Stimulated activated CD4-positive, alpha-beta T cell treated with anti-CD3 and anti-CD28 coated beads, Interleukin-4, amount 100 ng/mL, for 24 hours (primary cell): Measurements from ENCODE around the gene SLFN12L.
A peak's percentile ranks its signal among the peaks of the same experiment; 100 is the strongest.
"Not testable (repeated sequence)": the region's sequence is repeated elsewhere in the genome, so short reads cannot be mapped to it uniquely, and the experiment has no call there.

ENCODE experiments used
- DNase-seq: peaks from one replicate; pipeline ENCODE4 v3.0.0-alpha.2; 2020

The SLFN12L gene

DNA sequence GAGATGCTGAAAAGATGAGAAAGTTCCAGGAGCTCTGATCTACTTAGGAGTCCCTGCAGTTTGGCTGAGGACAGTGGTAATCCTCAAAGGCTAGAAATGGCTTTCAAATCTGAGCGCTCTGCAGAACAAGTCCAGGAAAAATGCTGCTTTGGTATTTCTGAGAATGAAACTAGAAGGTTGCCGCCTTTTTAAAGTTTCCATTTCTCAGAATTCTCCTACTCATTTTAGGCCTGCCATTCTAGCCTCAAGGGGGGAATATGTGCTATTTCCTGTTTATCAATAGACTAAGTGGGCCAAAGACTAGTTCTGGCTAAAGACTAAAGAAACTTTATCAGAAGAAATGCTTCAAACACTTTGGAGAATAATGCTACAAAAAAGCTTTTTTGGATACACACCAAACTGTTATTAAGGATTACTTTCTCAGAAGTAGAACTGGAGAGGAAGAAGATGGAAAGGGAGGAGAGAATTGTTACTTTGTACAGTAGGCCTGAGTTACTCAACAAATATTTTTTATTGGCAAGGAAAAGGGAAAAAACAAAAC lies at the start of gene SLFN12L:
TSS of gene SLFN12L (minus strand) at position 78 of the 541 bp plus-strand sequence. CDS start 15,314 bp downstream, outside the sequence.
- DNase-seq: peak; percentile 46

DNA sequence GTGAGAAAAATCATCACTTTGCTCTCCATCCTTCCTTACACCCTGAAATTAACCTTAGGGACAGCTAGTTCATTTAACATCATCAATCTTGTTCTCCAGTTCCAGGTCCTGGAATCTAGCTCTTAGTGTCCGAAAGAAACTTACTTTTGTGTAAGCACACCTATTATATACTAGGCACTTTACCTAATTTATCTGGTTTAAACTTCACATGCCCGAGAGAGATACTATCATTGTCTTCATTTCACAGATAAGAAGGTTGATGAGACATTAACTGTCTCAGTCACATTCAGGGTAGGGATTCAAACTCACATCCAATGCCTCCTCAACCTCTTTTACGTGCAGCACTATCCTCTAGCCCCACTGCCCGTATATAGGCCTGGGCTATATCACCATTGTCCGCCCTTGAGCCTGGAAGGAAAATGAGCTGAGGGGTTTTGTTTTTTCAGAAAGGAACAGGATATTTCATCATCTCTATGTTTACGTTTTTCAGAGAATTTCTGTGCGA lies 49.1 kb upstream of the SLFN12L start:
- peak; percentile 6 for DNase-seq

DNA sequence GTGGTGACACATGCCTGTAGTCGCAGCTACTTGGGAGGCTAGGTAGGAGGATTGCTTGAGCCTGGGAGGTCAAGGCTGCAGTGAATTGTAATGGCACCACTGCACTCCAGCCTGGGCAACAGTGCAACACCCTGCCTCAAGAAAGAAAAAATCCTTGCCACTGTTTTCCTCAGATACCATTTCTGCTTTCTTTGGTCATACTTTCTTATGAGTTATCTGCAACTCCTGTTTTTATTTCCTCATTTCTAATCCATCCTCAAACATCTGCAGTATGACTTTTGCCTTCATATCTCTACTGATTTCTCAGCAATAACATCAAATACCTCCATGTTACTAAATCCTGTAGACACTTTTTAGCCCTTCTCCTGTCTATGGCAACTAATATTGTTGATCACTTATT lies 46.6 kb upstream of the SLFN12L start:
- no peak for DNase-seq

DNA sequence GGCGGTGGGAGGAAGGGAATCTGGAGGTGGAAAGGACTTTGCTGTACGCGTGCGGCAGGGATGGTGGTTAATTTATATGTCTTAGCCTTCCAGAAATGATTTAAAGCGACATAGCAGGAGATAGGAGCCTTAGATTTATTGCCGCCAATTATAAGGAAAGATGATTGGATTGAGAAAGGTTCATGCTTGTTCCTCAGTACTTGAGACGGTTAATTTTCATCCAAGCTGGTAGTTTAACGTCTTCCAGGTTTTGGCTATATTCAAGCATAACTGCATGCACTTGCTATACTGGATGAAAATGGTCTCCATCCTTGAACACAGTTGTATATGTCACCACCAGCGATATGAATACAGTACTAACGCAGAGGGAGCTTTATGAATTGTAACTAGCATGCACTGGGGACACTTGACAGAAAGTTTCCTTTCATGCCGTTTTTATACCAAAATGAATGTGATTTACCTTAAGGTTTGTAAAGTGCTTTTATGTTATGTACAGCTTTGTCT lies 41.5 kb upstream of the SLFN12L start:
- DNase-seq: no peak

DNA sequence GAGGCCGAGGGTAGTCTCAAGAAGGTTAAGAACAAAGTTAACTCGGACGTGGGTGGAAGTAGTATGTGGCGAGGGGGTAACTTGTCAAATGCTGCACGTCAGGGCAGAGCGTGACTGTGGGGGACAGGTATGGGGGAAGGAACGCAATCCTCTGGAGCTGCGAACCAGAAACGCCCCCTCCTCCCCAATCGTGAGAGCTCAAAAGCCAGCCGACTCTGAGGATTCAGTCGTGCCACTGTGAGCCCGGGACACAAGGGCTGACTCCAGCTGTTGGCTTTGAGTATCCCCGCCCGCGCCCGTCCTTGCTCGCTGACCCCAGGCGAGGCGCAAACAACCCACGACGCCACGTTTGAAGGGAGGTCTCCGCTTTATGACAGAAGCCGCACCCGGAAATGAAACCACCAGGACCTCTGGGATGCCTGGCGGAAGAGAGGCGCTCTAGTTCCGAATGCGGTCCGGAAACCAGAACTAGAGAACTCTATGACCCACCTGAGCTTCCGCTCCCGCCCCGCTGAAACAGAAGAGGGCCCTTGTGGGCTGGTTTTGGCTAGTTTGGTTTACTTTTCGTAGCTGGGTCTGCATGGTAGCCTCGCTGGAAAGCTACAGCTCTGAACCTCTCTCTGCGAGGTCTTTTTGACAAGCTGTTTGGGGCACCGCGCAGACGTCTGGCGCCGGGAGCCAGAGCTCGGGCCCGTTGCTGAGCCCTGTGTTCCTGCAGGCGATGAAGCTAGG lies 40.9 kb upstream of the SLFN12L start, which contains the start of gene PEX12:
TSS of gene PEX12 (minus strand) at position 375 of the 732 bp plus-strand sequence. CDS start 550 bp downstream, outside the sequence.
- peak; percentile 90 for DNase-seq

DNA sequence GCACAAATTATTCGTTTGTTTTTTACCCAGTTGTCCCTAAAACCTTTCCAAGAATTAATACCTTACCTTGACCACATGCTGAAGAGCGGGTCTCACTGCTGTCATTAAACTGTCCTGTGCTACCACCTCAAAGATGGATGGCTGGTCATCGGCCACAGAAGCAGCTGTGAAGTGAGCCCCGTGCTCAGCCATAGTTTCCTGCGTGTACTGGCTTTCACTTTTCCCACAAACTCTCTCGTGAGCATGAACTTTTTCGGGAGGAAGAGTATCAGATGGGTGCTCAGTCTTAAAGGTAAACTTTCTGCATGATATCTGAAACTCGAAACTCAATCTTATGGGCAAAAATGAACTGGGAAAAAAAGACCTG lies 40.3 kb upstream of the SLFN12L start:
- no peak for DNase-seq

DNA sequence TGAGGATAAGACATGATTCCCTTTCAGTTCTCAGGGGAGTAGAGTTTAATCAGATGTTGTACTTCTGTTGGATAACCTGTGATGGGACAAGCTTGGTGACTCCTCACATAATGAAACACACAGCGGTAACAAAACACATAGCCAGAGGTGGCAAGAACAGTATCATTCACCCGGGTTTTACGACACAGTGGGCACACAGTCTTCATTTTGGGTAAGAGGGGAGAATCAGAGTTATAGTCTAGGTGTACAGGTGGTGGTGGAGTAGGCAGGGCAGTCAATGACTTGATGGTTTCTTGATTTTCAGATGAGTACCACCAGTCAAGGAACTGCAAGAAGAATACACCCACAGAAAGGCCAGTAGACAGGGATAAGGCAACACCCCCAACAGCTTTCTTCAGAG lies 38.3 kb upstream of the SLFN12L start:
- no peak for DNase-seq

DNA sequence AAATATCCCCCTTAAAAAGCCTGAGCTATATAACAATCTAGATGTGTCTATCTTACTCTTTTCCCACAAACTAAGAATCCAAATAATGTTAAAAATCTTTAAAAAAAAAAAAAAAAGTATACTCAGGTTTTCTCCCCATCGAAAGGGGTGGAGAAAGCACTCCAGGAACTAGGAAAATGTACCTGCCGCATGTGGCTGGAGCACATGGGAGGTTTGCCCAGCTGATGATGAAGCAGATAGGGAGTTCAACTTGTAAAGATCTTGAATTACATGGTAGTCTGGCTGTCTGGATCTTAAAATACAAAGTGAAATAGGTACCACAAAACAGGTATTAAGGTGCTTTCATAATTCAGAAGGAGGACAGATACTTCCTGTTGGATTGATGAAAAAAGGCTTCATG lies 31.9 kb upstream of the SLFN12L start:
- no peak for DNase-seq

DNA sequence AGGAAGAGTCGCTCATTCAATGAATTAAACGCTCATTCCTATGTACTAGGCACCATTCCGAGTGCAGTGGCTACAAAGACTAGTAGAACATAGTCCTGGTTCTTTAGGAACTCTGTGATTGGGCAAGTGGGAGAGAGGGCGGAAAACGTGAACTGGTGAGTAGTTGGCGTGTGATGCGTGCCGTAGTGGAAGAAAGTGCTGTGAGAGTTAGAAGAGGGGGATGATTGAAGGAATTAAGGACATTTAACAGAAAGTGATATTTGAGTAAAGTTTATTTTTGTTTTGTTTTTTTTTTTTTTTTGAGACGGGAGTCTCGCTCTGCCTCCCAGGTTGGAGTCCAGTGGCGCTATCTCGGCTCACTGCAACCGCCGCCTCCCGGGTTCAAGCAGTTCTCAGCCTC lies 31.1 kb upstream of the SLFN12L start:
- DNase-seq: peak; percentile 61

DNA sequence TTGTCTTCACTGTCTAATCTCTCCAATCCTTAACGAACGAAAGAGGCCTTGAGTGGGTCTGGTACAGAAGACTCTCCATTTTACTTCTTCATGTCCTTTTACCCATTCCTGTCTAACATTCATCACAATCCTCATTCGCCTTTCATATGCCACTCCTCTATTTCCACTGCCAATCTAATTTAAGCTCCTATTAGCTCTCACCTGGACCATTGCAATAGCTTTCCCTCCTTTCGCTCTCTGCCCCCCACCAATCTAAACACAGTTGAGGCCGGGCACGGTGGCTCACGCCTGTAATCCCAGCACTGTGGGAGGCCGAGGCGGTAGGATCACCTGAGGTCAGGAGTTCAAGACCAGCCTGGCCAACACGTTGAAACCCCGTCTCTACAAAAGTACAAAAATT lies 29.5 kb upstream of the SLFN12L start:
- no peak for DNase-seq

DNA sequence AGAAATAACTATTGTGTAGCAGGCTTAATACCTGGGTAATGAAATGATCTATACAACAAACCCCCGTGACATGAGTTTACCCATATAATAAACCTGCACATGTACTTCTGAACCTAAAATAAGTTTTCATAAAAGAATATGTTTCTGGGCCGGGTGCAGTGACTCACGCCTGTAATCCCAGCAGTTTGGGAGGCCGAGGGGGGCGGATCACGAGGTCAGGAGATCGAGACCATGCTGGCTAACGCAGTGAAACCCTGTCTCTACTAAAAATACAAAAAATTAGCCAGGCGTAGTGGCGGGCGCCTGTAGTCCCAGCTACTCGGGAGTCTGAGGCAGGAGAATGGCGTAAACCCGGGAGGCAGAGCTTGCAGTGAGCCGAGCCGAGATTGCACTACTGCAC lies 25.7 kb upstream of the SLFN12L start:
- not testable (repeated sequence) for DNase-seq

DNA sequence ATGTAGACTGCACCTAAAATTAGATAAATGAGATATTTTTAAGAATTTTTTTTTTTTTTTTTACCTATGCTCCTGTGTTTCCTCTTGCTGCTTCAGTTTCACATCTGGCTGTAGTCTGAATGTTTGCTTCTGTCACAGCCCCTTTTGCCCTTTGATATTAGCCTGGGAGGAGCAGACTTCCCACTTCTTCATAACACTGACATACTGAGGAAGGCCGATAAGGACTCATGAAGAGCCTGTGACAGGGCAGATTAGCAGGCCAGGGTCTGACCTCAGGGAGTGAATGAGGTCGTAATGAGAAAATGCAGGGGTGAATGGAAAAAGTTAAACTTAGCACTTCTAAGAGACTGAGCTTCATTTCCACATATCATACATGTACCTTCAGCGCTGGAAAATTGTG lies 23.2 kb upstream of the SLFN12L start, which contains the start of gene SLFN14:
TSS of gene SLFN14 (minus strand) at position 117 of the 400 bp plus-strand sequence. CDS start 2,757 bp downstream, outside the sequence.
- no peak for DNase-seq

DNA sequence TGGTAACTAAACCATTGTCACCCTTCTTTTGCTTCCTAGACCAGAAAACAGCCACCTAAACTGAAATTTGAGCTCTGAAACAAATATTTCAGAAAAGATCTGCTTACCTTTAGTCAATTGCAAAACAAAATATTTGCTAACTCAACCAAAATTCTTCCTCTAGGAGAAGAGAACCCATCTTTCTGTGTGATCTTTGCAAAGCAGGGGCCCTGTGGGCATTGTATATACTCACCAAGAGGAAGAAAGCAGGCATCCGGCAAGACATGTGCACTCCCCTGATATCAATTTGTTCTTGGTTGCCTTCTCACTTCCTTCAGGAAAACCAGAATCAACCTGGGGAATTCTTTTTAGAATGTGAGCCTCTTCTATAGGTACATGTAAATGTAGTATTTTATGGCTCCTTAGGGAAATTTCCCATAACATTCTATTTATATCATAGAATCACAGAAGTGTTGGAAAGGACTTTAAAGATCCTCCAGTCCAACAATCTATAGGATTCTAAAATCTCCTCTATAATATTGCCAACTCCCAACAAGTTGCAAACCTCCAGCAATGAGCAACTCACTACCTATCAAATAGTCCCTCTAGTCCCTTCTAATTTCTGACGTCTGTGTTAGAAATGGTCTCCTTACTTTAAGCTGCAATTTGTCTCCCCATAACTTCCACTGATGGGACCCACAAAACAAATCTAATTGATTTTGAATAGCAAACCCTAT lies 22.2 kb upstream of the SLFN12L start:
- DNase-seq: no peak

DNA sequence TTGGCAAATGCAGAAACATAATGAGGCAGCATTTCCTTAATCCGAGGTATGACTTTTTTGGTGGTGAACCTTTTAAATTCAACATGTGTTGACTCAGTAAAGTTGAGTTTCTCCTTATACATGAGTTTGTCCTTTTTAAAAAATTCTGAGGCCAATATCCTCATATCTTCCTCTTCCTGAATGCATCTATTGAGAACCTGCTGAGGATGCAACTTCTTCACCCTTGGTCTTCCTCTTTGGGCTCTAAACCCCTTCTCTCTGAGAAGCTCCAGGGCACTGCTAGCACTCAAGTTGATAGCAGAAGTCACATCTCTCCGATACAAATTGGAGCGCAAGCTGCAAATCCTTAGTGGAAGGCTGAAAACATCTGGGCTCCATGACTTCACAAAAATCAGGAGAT lies 19.9 kb upstream of the SLFN12L start:
- DNase-seq: no peak

DNA sequence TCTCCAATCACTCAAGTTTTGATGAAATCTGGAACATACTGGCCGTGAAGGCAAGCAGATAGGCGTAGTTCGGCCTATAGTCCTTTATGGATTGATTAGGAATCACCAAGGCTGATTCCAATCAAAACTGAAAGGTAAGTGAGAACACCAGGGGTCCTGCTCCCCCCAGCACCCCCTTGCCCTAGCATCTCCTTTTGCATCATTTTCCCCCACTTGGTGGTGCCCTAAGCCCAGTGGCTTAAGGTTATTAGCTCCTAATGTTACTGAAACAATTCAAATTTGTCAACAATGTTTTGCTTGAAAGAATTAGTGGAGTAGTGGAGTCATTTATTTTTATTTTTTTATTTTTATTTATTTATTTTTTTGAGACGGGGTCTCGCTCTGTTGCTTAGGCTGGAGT lies 18.2 kb upstream of the SLFN12L start:
- no peak for DNase-seq

DNA sequence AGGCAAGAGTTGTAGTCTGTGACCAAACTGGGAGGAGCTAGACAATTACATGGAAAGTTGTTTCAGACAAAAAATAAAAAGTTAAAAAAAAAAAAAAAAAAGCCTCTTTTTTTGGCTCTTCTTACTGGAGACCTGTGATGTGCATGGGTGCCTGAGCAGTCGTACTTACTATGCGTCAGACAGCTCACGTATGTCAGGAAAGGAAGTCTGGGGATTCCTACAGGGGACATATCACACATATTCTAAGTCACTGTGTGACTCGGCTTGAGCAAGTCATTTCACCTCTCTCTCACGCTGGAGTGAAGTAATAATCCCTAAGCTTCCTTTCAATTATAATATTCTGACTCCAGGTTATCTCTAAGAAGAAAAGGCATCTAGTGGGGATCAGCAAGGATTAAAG lies 17.2 kb upstream of the SLFN12L start:
- no peak for DNase-seq

DNA sequence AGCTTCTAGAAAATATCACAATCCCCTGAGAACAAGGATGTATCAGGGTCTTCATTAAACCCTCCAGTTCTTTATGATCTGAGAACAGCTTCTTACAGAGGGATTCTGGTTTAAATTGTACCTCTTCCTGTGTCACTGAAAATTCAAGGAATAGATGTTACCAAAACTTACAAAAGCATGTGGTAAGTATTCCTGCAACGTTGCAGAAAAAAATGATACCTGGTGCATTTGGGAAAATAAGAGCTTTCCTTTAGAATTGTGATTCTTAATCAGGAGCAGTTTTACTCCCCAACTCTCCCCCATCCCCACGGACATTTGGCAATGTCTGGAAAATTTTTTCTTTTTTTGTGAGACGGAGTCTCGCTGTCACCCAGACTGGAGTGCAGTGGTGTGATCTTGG lies 15.8 kb upstream of the SLFN12L start:
- DNase-seq: no peak

DNA sequence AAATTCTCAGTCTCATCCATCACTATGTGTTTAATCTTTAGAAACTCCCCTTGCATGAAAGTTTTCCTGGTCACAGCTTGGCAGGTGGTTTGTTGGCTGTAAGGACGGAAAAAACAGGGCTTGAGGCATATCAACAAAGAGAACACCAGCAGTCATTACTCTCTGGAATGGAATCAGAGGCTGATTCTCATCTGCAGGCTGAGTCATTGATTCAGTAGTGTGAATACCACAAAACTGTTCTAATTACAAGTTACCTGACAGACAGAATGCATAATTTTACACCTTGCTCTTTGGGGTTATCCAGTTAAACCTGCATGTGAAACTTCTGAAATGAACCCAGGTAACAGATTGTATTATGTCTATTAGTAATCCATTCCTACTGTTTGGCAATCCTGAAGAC lies 11.5 kb upstream of the SLFN12L start:
- no peak for DNase-seq

DNA sequence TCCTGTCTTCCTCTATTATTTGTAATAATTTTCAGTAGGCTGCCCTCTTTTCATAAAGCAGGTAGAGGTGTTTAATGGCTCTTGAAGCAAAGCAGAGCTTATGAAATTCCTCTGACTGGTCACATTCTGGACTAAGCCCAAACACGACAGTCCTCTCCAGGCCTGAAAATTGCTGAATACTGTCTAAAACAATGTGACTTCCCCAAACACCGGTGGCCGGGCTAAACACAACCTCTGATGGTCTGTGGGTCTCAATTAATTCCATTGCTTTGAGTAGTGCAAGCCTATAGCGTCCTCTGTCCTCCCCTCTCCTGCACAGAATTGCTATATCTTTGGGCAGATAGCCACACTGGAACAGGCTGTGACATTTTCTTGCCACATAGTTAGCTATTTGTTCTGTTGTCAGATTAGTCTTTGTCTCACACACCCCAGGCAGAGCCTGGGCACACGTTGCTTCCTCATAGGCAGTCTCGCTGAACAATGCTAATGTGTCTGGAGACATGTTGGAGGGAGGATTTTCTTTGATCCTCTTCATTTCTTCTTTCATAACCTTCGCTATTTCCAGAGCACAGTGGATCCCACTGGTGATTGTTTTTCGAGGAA lies 10.8 kb upstream of the SLFN12L start:
- DNase-seq: no peak

DNA sequence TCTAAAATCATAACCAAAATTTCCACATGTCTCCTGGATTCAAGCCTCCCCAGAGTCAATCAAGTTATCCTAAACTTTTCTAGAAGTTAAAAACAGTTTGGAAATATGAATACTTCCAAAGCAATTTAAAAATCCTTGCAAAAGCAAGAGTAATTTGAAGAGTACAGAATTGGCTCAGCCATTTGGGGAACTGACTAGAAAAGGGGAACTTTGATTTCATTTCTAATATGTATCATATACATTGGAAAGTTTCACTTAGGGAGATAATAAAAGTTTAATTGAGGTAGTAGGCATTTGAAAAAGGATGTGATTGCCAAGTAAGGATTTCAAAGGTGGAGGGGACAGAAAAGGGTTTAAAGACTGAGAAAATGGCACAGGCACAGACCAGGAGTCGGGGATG lies 9.0 kb upstream of the SLFN12L start:
- DNase-seq: no peak

DNA sequence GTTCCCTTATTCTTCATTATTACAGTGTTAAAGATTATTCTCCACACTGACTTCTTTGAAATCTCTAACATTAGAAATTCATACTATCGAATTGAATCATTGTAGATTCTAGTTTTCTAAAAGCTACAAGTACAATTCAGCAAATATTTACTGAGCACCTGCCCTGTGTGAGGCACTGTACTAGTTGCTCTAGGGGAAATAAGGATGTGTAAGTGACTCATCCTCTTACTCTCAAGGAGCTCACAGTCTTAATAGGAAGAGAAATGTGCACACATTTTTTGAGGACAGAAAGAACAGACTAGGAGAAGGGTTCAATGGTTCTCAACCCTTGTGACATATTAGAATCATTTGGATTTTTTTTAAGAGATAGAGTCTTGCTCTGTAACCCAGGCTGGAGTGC lies 7.7 kb upstream of the SLFN12L start:
- no peak for DNase-seq

DNA sequence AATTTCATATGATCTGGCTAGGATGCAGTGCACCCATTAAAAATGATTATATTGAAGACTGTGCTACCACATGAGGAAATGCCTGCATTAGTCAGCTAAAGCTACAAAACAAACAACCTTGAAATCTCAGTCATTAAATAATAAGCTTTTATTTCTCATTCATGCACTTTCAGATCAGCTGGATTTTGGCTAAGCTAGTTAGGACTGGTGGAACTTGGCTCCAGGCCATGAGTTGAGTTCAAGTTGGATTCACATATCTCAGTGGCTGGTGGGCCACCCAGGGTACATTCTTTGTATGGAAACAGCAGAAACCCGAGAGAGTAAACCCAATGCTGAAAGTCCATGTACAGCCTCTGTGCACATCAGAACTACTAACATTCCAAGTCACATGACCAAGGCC lies 6.4 kb upstream of the SLFN12L start:
- no peak for DNase-seq

DNA sequence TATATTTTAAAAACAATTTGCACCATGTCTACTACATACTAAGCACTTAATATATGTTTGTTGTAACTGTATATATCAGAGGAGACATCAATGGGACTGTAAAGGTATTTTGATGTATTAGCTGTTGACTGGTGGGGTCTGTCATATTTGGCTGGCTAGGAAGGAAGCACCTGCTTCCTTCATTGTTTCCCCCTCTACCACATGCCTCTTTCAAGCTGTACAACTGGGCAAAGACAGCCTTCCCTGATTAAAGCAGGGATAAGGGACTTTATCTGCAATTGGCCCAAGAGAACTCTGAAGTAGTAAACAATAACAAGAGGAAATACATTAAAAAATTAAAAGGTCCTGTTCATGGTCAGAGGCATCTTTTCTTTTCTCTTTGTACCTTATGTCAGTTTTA lies 5.5 kb upstream of the SLFN12L start:
- DNase-seq: no peak
